Stimulated activated CD8-positive, alpha-beta memory T cell treated with anti-CD3 and anti-CD28 coated beads, Interleukin-7, amount 100 ng/mL, for 1 hour (primary cell): ENCODE measurements around the gene GMPR2.
A peak's percentile ranks its signal among the peaks of the same experiment; 100 is the strongest.

Source experiments
- DNase-seq, 2 donors: peaks; one replicate each; pipeline ENCODE4 v3.0.0-alpha.2; 2020; ENCODE audit warnings: low read depth in 2 of 2

Gene GMPR2

GRCh38 chr14:24232645-24233537, at the start of gene GMPR2:
Gene GMPR2 (plus strand): TSS chr14:24232929. CDS start chr14:24233254, 325 bp downstream.
- no peak for DNase-seq

DNA sequence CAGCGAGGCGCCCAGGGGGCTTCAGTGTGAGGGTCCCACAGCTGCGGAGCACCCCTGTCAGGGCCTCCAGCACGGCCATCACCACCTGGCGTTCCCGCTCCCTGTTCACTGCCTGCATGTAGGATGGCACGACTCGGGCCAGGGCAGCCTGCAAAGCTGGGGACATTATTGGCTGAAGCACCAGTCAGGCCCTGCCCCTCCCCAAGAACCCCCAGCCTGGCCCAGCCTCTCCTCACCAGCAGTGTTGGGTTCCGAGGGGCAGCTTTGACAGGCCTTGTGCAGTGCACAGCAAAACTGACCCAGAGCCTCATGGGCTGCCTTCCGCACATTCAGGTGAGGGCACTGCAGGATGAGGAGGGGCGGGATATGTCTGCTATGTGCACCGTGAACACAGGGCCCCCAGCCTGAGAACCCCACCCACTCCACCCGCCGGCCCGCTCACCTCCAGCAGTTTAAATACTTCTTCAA, 49.7 kb upstream of the GMPR2 start:
- no peak for DNase-seq

GRCh38 chr14:24184104-24184970, 48.4 kb upstream of the GMPR2 start:
- DNase-seq, result no peak

DNA sequence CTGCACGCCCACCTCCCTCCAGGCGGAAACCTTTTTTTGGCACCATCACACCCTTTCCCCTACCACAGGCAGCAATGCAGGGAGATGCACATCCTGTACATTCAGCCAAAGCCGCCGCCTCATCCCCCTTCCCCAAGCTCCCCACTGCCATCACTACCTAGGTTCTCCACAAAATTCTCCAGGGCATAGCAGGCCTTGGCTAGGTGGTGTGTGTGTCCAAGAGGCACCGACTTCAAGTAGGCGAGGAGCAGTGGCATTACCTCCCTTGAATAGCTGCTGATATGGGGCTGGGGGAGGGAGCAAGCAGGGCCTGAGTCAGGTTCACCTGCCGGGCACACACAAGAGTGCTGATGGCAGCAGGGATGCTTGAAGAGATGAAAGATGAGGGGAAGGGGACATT, 47.7 kb upstream of the GMPR2 start:
- DNase-seq, result no peak

DNA sequence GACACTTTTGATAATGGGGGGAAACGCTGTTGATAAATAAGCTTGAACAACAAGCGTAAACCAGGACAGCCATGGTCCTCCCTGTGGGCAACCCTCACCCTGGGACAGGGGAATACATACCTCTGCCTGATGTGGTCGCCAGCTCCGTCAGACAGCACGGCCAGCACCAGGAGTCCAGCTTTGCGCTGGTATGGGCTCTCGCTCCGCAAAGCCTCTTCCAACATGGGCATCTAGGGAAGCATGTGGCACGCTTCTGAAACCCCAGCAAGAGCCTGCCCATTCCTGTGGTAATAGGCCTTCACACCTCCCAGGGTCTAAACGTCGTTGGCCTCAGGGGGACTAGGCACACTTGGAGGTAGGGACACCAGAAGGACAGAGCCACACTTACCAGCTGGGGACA, 47.0 kb upstream of the GMPR2 start:
- DNase-seq, result no peak

DNA sequence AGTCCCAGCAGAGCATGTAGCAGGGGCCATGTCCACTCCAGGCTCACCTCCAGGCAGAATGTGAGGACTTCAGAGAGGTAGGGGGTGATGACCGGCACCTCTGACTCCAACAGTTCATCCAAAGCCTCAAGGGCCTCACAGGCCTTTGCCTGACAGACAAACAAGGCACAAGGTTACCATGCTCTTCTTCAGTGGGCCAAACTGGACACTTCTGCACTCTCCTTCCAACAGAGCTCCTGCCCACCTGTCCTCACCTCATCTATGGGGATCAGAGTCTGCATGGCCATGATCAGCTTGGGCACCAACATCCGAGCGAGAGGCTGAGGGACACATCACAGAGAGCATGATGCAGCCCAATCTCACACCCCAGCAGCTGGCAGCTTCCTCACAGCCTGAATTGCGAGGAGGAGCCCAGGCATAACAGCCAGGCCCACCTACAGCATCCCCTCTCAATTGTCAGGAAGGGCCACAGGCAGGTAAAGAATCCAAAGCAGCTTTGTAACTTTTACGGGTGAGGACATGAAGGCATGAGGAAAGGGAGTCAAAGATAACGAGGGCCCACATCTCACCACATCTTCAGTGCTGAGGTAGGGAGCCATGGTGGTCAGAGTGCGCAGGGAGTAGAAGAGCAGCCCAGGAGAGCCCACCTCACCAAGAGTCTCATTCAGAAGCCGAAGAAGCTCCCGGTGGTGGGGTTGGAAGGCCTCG, 45.7 kb upstream of the GMPR2 start:
- DNase-seq, result no peak

DNA sequence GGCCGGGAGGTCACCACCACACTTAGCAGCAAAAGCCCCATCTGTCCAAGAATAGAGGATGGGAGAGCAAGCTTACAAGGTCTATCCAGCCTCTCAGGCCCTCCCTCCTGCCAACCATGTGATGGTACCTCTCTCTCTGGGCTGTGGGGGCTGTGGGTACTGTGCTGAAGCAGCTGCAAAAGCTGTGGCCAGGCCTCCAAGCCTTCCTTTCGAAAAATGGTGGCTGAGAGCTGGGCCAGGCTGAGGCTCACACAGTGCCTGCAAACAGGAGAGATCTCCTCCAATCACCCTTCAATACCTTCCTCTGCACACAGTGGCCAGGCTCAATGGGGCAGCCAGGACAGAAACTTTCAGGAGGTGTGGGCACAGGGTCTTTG, 45.2 kb upstream of the GMPR2 start:
- no peak for DNase-seq

DNA sequence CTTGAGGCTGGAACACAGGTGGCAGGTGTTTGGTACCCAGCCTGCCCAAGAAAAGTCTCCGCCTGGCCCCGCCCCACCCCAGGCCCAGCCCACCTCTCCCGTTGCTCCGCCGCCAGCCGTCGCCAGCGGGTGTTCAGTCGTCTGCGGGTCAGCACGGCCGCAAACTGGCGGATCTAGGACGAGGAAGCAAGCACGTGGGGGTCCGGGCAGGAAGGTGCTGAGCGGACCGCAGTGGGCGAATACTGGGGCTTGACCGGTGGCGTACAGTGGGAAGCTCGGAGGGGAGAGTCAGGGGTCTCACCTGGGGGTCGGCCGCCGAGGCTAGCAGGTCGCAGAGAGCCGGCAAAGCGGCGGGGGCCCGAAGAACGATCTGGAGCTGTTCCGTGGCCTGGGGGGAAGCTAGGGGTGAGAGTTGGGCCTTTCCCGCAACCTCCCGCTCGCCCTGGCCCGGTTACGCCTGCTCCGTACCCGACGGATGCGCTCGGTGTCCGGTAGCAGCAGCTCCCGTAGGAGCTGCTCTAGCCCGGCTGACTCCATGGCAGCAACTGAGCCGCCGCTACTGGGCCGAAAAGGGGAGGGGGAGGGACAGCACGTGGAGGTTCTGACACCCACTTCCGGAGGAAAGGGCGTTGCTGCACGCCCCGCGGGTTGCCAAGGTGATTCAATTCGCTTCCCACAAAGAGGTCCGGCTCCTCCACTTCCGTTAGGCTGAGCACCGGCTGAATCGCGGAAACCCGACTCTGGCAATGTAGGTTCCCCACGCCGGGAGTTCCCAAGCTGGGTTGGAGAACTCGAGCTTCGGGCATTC, 44.3 kb upstream of the GMPR2 start, which contains the start of gene IPO4:
Gene IPO4, minus strand, starts transcription at position 566 of the 808 bp plus-strand sequence. Its CDS starts 29 bp downstream, at position 537.
- DNase-seq, result peak; percentile 90

DNA sequence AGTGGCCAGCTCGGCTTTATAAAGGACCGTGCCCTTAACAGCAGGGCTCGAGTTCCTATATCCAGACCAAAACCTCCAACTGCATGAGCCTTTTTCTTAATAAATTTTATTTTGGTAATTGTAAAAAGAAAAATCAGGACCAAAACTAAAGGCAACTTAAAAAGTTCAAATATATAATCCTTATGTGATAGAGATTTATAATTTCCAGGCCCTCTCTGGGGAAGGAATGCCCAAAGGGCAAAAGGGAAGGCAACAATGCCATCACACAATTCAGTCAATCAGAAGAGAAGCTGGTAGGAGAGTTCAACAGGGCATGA, 43.7 kb upstream of the GMPR2 start:
- no peak for DNase-seq

DNA sequence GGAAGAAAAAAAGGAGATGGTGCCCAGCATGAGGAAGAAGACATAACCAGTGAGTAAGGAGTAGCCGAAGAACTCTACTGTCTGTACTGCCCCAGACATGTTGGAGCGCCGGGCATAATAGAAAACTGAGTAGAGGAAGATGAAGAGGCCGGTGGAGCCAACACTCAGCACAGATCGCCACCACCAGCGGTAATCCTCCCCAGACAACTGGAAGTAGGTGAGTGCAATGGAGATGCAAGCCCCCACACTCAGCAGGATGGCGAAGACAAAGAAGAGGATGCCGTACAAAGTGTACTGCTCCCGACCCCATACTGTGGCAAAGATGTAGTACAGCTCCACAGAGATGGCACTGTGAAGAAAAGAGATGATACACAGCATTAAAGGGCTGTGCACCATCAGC, 43.3 kb upstream of the GMPR2 start:
- no peak for DNase-seq

DNA sequence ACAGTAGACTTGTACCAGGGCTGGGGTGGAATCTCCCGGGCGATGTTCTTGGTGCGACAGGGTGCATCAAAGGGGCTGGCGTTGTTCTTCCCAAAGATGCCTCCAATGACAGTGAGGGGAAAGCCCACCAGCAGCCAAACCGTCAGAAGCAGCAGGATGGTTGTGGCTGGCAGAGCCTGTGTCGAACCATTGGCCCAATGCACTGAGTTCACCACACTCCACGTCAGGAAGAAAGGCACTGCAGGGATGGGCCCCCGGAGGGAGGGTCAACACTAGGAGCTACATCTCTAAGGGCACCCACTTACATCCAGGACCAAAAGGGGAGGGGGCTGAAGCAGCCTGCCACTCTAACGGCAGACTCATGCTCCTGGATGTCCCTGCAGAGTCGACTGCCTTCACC, 42.3 kb upstream of the GMPR2 start:
- DNase-seq, result no peak

GRCh38 chr14:24192933-24193332, 39.8 kb upstream of the GMPR2 start:
- DNase-seq, result no peak

- no peak for DNase-seq
These were observed 38.4 kb upstream of the GMPR2 start for GRCh38 chr14:24194186-24194872.

- DNase-seq, result no peak
These were observed 37.9 kb upstream of the GMPR2 start for GRCh38 chr14:24194873-24195185.

GRCh38 chr14:24195186-24196070, 37.3 kb upstream of the GMPR2 start, which contains the start of gene TM9SF1:
Gene TM9SF1 (minus strand): TSS chr14:24195441. CDS start chr14:24195019, 422 bp downstream.
- peak; percentile 72 to 74 for DNase-seq

DNA sequence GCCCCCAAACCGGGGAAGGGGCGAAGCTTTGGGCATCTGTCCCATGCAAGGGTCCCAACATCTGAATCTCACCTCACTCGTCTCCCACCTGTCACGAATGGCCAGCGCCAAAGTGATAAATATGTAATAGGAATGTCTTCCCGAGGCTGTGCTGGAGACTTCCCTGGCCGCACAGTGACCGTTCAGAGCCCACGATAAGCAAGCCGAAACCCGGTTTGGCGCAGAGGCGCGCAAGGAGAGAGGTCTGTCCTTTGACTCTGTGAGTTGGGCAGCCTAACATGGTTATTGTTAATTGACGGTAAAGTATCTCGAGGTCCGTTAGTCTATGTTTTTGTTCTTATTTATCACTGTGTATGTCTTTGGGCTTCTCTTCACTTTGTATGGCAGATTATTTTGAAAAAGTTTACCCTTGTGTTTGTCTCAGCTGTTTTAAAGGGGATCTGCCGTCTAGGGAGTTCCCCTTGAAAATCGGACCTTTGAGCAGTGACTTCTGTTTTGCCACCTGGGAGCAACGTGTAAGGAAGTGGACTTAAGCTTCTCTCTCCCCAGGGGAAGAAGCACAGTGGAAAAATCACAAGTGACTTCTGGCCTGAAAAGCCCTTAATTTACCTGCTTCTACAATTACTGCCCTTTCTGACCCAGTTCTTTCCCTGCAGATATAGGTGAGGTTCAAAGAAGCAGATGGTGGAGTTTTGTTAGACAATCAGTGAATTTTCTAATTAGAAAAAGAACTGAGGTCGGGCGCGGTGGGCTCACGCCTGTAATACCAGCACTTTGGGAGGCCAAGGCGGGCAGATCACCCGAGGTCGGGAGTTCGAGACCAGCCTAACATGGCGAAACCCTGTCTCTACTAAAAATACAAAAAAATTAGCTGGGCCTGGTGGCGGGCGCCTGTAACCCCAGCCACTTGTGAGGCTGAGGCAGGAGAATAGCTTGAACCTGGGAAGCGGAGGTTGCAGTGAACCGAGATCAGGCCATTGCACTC, 36.4 kb upstream of the GMPR2 start:
- DNase-seq, result no peak

- no peak for DNase-seq
These were observed 35.7 kb upstream of the GMPR2 start for GRCh38 chr14:24197056-24197450.

DNA sequence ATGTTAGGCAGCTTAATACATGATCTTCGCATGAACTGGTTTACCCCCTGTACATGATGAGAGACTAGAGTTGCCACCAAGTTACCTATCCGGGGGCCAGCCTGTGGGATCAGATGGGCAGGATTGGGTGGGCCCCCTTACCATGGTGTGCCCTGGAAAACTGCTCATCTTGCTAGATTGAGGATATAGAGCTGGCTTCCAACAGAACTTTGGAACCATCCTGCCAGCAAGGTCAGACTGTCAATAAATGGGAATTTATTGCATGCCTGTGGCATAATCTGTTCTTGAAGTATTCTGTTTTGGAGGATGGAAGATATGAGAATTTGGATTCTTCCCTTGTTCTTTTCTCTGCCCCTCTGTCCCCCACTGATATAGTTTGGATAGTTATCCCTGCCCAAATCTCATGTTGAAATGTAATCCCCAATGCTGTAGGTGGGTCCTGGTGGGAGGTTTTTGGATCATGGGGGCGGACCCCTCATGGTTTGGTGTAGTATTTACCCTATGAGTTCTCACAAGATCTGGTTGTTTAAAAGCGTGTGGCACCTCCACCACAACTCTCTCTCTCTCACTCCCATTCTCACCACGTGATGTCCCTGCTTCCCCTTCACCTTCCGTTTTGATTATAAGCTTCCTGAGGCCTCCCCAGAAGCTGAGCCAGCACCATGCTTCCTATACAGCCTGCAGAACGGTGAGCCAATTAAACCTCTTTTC, 33.8 kb upstream of the GMPR2 start:
- no peak for DNase-seq
